SK-N-SH (cell line): Measurements from ENCODE around the gene STRN3. TPM values are rescaled to one million over a fixed set of nuclear protein-coding genes. Genes with fewer than 3 reads are reported as not detected.

Experiments used
- CTCF ChIA-PET: fragments of 300-600, 350-600 bp; formaldehyde crosslinking; extraction: SDS; loops from one replicate; lab custom pipeline; 2021; lab: Yijun Ruan, JAX
- POLR2A ChIA-PET: fragments of 350-600 bp; sonication (Branson Sonifier 250); formaldehyde crosslinking; extraction: SDS; loops from one replicate; lab custom pipeline; 2020; ENCODE audit warnings: antibody characterized with exemption, inconsistent platforms; lab: Yijun Ruan, JAX
- DNase-seq: peaks from one replicate; pipeline ENCODE4 v3.0.0; 2012
- H2AFZ ChIP-seq: fragments of 200-600 bp; sonication (generic); 2 replicates; pipeline ENCODE4 v1.8.1; 2016; ENCODE audit warnings: antibody characterized with exemption, mild to moderate bottlenecking, low read depth
- H3F3A ChIP-seq: fragments of 200-600 bp; sonication (generic); replicated peaks from 2 replicates; pipeline ENCODE3; 2016; ENCODE audit warnings: antibody characterized with exemption, mild to moderate bottlenecking; ENCODE audit not compliant: insufficient read depth
- H3K27ac ChIP-seq, 2 experiments: fragments of 200-500 bp in 1 of 2; fragments of 200-600 bp in 1 of 2; sonication (Bioruptor generic) in 1 of 2; sonication (generic), shearing (Covaris generic) in 1 of 2; 2 replicates each; pipeline versions ENCODE4 v1.5.1 to v1.6.1; 2014 to 2016; ENCODE audit warnings: low read depth in 2 of 2, inconsistent platforms in 1 of 2, low read length in 1 of 2, mild to moderate bottlenecking in 1 of 2, mixed read lengths in 1 of 2
- H3K27me3 ChIP-seq: fragments of 200-600 bp; sonication (generic), shearing (Covaris generic); 2 replicates; pipeline ENCODE4 v1.6.1; 2016; ENCODE audit warnings: mixed run types; ENCODE audit not compliant: insufficient read depth
- H3K36me3 ChIP-seq, 2 experiments: fragments of 200-500 bp in 1 of 2; fragments of 200-600 bp in 1 of 2; sonication (Bioruptor generic) in 1 of 2; sonication (generic) in 1 of 2; replicated peaks in 1 of 2; 2 replicates each; pipeline versions ENCODE3 to v1.5.1; 2014 to 2016; ENCODE audit warnings: low read length in 1 of 2, mild to moderate bottlenecking in 1 of 2; ENCODE audit not compliant: insufficient read depth in 2 of 2, control insufficient read depth in 1 of 2
- H3K4me1 ChIP-seq, 2 experiments: fragments of 200-500 bp in 1 of 2; fragments of 200-600 bp in 1 of 2; sonication (Bioruptor generic) in 1 of 2; sonication (generic), shearing (Covaris generic) in 1 of 2; 2 replicates each; pipeline versions ENCODE4 v1.5.1 to v1.6.1; 2014 to 2016; ENCODE audit warnings: low read depth in 1 of 2, low read length in 1 of 2, mixed run types in 1 of 2; ENCODE audit not compliant: insufficient read depth in 2 of 2, control insufficient read depth in 1 of 2
- H3K4me2 ChIP-seq: fragments of 200-600 bp; sonication (generic), shearing (Covaris generic); 2 replicates; pipeline ENCODE4 v1.6.1; 2017; ENCODE audit warnings: mixed run types
- H3K4me3 ChIP-seq, 2 experiments: fragments of 200-500 bp in 1 of 2; fragments of 200-600 bp in 1 of 2; sonication (Bioruptor generic) in 1 of 2; sonication (generic), shearing (Covaris generic) in 1 of 2; 2 replicates each; pipeline versions ENCODE4 v1.5.1 to v1.8.1; 2014 to 2016; ENCODE audit warnings: low read depth in 2 of 2, inconsistent platforms in 1 of 2, low read length in 1 of 2, mild to moderate bottlenecking in 1 of 2, mixed read lengths in 1 of 2, moderate library complexity in 1 of 2
- H3K79me2 ChIP-seq: fragments of 200-600 bp; sonication (generic); 2 replicates; pipeline ENCODE4 v1.8.1; 2017; ENCODE audit warnings: mild to moderate bottlenecking; ENCODE audit not compliant: insufficient read depth
- H3K9ac ChIP-seq: fragments of 200-600 bp; sonication (generic); 2 replicates; pipeline ENCODE4 v1.6.1; 2017; ENCODE audit warnings: mixed run types
- H3K9me2 ChIP-seq: fragments of 200-600 bp; sonication (generic); 2 replicates; pipeline ENCODE4 v1.6.1; 2017; ENCODE audit warnings: mixed run types
- H3K9me3 ChIP-seq: fragments of 200-600 bp; sonication (generic); 2 replicates; pipeline ENCODE4 v1.6.1; 2017; ENCODE audit warnings: mixed run types, mild to moderate bottlenecking, moderate library complexity
- H4K20me1 ChIP-seq: fragments of 200-600 bp; sonication (generic); 2 replicates; pipeline ENCODE4 v1.6.1; 2017; ENCODE audit warnings: mild to moderate bottlenecking, mixed run types; ENCODE audit not compliant: insufficient read depth
- CHD2 ChIP-seq: fragments of 150-350 bp; IDR thresholded peaks from 2 replicates; pipeline ENCODE4 v1.6.1; 2018; ENCODE audit warnings: low read length; ENCODE audit not compliant: partially characterized antibody
- EP300 ChIP-seq, 2 experiments: IDR thresholded peaks; 2 replicates each; pipeline versions ENCODE4 v1.4.0 to v1.6.1; 2012; ENCODE audit warnings: borderline replicate concordance in 1 of 2, low read depth in 1 of 2, low read length in 1 of 2
- FOXJ3 ChIP-seq: sonication (generic); formaldehyde crosslinking; IDR thresholded peaks from 2 replicates; pipeline ENCODE4 v1.5.1; 2020; ENCODE audit warnings: mild to moderate bottlenecking, missing genetic modification reagents
- GABPA ChIP-seq: IDR thresholded peaks from 2 replicates; pipeline ENCODE4 v1.4.0; 2012; ENCODE audit warnings: low read depth, mild to moderate bottlenecking
- JUND ChIP-seq: IDR thresholded peaks from 2 replicates; pipeline ENCODE4 v1.4.0; 2012
- NFIC ChIP-seq: IDR thresholded peaks from 2 replicates; pipeline ENCODE4 v1.4.0; 2012; ENCODE audit warnings: borderline replicate concordance
- NRF1 ChIP-seq: IDR thresholded peaks from 2 replicates; pipeline ENCODE4 v1.6.1; 2012; ENCODE audit warnings: low read depth, mild to moderate bottlenecking, low read length
- POLR2AphosphoS5 ChIP-seq: IDR thresholded peaks from 2 replicates; pipeline ENCODE4 v1.6.1; 2012; ENCODE audit warnings: low read depth, low read length
- RAD21 ChIP-seq: IDR thresholded peaks from 2 replicates; pipeline ENCODE4 v1.6.1; 2012; ENCODE audit warnings: mild to moderate bottlenecking, low read length
- RCOR1 ChIP-seq: fragments of 150-350 bp; IDR thresholded peaks from 2 replicates; pipeline ENCODE4 v1.6.1; 2017; ENCODE audit warnings: antibody characterized with exemption, low read length
- RFX5 ChIP-seq: IDR thresholded peaks from 2 replicates; pipeline ENCODE4 v1.6.1; 2012; ENCODE audit warnings: mild to moderate bottlenecking, improper control_type of control experiment, low read length
- RXRA ChIP-seq: IDR thresholded peaks from 2 replicates; pipeline ENCODE4 v1.4.0; 2012; ENCODE audit warnings: low read depth, mild to moderate bottlenecking, borderline replicate concordance
- SIN3A ChIP-seq: IDR thresholded peaks from 2 replicates; pipeline ENCODE4 v1.6.1; 2012; ENCODE audit warnings: low read depth, mild to moderate bottlenecking, low read length, moderate library complexity, borderline replicate concordance
- SMC3 ChIP-seq: IDR thresholded peaks from 2 replicates; pipeline ENCODE4 v1.6.1; 2012; ENCODE audit warnings: low read depth, low read length, improper control_type of control experiment
- TAF1 ChIP-seq: IDR thresholded peaks from 2 replicates; pipeline ENCODE4 v1.6.1; 2012; ENCODE audit warnings: low read depth, mild to moderate bottlenecking, low read length, moderate library complexity, borderline replicate concordance
- TCF12 ChIP-seq: IDR thresholded peaks from 2 replicates; pipeline ENCODE4 v1.4.0; 2012
- TEAD4 ChIP-seq: IDR thresholded peaks from 2 replicates; pipeline ENCODE4 v1.4.0; 2012; ENCODE audit warnings: mild to moderate bottlenecking, borderline replicate concordance; ENCODE audit not compliant: insufficient read depth
- YY1 ChIP-seq: IDR thresholded peaks from 2 replicates; pipeline ENCODE4 v1.4.0; 2012; ENCODE audit warnings: low read depth, mild to moderate bottlenecking
- WGBS: methylation state at CpG from one replicate; pipeline ENCODE4 v1.1.6; 2017; ENCODE audit warnings: low lambda C conversion rate; 5-methylcytosine and 5-hydroxymethylcytosine counted together
- polyA plus RNA-seq, 3 experiments: library from polyadenylated mRNA; depleted of rRNA; stranded (reverse); fragments of >200 nt; gene quantifications; 2 replicates each; pipeline ENCODE4 v1.2.3, GENCODE V29; 2012
- TF ChIP-seq, protein P1 (sequence below): IDR thresholded peaks from 2 replicates; pipeline ENCODE4 v1.4.0; 2012; ENCODE audit warnings: low read depth, borderline replicate concordance
- TF ChIP-seq, protein P2 (sequence below): fragments of 150-350 bp; IDR thresholded peaks from 2 replicates; pipeline ENCODE4 v1.6.1; 2016; ENCODE audit warnings: mild to moderate bottlenecking, low read depth, low read length
- TF ChIP-seq, protein P3 (sequence below): IDR thresholded peaks from 2 replicates; pipeline ENCODE4 v1.4.0; 2012; ENCODE audit warnings: low read depth, borderline replicate concordance
- TF ChIP-seq, protein P4 (sequence below): IDR thresholded peaks from 2 replicates; pipeline ENCODE4; 2012
- TF ChIP-seq, protein P5 (sequence below): fragments of 150-350 bp; IDR thresholded peaks from 2 replicates; pipeline ENCODE4 v1.6.1; 2017; ENCODE audit warnings: antibody characterized with exemption, low read length, low read depth, borderline replicate concordance

Gene STRN3
- polyA plus RNA-seq, 1 of the 3 experiments (the other 2 are of a cell fraction), result 7.2 TPM

DNA sequence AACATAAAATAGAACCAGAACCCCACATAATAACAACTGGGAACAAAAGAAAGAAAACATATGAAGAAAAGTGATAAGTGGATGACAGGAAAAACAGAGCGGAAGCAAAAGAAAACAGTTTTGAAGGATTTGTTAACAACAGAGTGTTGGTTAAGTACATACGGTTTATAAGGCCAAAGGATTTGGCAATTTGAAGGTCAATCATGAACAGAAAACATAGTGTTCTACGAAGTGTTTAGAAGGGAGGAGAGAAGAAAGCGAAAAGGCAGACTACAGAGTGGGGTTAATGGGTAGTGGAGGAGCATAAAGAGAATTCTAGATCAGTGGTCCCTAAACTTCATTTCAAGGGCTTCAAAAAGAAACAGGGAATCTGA is 4.6 kb downstream of the STRN3 start (continued):
- TF ChIP-seq, protein P1, sequence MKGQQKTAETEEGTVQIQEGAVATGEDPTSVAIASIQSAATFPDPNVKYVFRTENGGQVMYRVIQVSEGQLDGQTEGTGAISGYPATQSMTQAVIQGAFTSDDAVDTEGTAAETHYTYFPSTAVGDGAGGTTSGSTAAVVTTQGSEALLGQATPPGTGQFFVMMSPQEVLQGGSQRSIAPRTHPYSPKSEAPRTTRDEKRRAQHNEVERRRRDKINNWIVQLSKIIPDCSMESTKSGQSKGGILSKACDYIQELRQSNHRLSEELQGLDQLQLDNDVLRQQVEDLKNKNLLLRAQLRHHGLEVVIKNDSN, result no peak
- TF ChIP-seq TCF12 (no peak), POLR2AphosphoS5 (no peak), GABPA (no peak), CHD2 (no peak), SIN3A (no peak), RCOR1 (no peak)
- TF ChIP-seq, protein P2, sequence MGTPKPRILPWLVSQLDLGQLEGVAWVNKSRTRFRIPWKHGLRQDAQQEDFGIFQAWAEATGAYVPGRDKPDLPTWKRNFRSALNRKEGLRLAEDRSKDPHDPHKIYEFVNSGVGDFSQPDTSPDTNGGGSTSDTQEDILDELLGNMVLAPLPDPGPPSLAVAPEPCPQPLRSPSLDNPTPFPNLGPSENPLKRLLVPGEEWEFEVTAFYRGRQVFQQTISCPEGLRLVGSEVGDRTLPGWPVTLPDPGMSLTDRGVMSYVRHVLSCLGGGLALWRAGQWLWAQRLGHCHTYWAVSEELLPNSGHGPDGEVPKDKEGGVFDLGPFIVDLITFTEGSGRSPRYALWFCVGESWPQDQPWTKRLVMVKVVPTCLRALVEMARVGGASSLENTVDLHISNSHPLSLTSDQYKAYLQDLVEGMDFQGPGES, result no peak
- TF ChIP-seq, protein P3, sequence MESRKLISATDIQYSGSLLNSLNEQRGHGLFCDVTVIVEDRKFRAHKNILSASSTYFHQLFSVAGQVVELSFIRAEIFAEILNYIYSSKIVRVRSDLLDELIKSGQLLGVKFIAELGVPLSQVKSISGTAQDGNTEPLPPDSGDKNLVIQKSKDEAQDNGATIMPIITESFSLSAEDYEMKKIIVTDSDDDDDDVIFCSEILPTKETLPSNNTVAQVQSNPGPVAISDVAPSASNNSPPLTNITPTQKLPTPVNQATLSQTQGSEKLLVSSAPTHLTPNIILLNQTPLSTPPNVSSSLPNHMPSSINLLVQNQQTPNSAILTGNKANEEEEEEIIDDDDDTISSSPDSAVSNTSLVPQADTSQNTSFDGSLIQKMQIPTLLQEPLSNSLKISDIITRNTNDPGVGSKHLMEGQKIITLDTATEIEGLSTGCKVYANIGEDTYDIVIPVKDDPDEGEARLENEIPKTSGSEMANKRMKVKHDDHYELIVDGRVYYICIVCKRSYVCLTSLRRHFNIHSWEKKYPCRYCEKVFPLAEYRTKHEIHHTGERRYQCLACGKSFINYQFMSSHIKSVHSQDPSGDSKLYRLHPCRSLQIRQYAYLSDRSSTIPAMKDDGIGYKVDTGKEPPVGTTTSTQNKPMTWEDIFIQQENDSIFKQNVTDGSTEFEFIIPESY, result no peak

DNA sequence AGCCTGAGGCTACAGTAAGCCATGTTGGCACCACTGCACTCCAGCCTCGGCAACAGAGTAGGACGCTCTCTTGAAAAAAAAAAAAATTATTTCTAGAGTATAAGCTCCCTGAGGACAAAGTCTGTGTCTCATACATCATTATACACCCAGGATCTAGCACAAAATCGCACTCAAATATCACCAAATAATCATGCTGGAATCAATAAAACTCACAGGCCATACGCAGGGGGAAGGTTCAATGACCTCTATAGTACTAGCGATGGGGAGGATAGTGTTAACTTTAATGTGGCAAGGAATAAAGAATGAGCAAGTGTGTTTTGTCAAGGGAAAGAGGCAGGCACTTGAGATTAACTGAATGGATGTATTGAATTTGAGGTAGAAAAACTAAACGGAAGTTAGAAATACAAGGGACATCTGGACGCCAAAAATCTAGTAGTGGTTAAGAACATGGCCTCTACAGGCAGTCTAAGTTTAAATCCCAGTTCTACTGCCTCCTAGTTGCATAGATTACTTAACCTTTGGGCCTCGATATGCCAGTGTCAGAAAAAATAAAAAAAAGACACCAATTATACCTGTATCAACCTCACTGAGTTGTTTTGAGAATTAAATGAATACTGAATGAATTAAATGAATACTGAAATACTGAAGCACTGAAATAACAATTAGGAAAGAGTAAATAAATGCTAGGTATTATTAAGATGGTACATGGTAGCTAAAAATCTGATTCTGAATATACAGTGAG is 5.2 kb downstream of the STRN3 start:
- no peak for DNase-seq
- no peaks in the 10 kb centered on the region for H3K9me2 ChIP-seq
- no peak overlapping the region for H3K4me3 ChIP-seq
- H3K9me3 ChIP-seq, result no peaks in the 10 kb centered on the region
- peaks cover 12 to 26% of the 10 kb centered on the region in 2 experiments for H3K36me3 ChIP-seq
- peaks cover 84% of the 10 kb centered on the region for H4K20me1 ChIP-seq
- ChIA-PET CTCF (interaction anchor here (2.3 kb wide), 1 partner anchor 40 kb away, joined by 6 read pairs; no protein-coding TSS in a partner anchor), POLR2A (no interaction called here)
- peaks cover 9 to 13% of the 10 kb centered on the region in 2 experiments; a peak in 2 of 4 replicates for H3K4me1 ChIP-seq
- WGBS, result 95% methylated on average over 8 of the region's 8 CpGs
- H3K79me2 ChIP-seq, result peaks cover 100% of the 10 kb centered on the region
- H3K9ac ChIP-seq, result no peak overlapping the region
- H3K4me2 ChIP-seq, result no peak overlapping the region
- no peak overlapping the region for H3K27ac ChIP-seq
- H3F3A ChIP-seq, result no peaks in the 10 kb centered on the region
- H3K27me3 ChIP-seq, result no peaks in the 10 kb centered on the region
- no peak overlapping the region for H2AFZ ChIP-seq
- TF ChIP-seq, protein P4, sequence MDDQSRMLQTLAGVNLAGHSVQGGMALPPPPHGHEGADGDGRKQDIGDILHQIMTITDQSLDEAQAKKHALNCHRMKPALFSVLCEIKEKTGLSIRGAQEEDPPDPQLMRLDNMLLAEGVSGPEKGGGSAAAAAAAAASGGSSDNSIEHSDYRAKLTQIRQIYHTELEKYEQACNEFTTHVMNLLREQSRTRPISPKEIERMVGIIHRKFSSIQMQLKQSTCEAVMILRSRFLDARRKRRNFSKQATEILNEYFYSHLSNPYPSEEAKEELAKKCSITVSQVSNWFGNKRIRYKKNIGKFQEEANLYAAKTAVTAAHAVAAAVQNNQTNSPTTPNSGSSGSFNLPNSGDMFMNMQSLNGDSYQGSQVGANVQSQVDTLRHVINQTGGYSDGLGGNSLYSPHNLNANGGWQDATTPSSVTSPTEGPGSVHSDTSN, result no peak
- TF ChIP-seq JUND (no peak), RXRA (no peak), RCOR1 (no peak), RAD21 (no peak), EP300 (IDR thresholded peaks at IDR 0.05; ENCODE audit: borderline replicate concordance in 1 of 2, low read depth in 1 of 2, low read length in 1 of 2) (no peak), RFX5 (no peak), YY1 (no peak), POLR2AphosphoS5 (no peak), NFIC (no peak), NRF1 (no peak), SMC3 (no peak), TEAD4 (no peak), FOXJ3 (CRISPR knock-in tag) (no peak), TAF1 (no peak)
- TF ChIP-seq, protein P5, sequence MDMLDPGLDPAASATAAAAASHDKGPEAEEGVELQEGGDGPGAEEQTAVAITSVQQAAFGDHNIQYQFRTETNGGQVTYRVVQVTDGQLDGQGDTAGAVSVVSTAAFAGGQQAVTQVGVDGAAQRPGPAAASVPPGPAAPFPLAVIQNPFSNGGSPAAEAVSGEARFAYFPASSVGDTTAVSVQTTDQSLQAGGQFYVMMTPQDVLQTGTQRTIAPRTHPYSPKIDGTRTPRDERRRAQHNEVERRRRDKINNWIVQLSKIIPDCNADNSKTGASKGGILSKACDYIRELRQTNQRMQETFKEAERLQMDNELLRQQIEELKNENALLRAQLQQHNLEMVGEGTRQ, result no peak
- TF ChIP-seq, protein P2, result no peak
